Activated CD8-positive, alpha-beta T cell treated with anti-CD3 and anti-CD28 coated beads for 36 hours (primary cell): Measurements from ENCODE around the gene TAGLN2. TPM values are rescaled to one million over a fixed set of nuclear protein-coding genes. Genes with fewer than 3 reads are reported as not detected.

ENCODE experiments used
- ATAC-seq: fragments of 200-7000 bp; cut with Tn5 transposase; one replicate; pipeline ENCODE4 v1.10.0; 2021; ENCODE audit warnings: mild to moderate bottlenecking, moderate library complexity
- CTCF ChIA-PET: fragments of 350-600 bp; sonication (Branson Sonifier 250); formaldehyde crosslinking; loops from one replicate; lab custom pipeline; 2021; ENCODE audit warnings: antibody characterized with exemption; lab: Charles Lee
- POLR2A ChIA-PET: fragments of 350-600 bp; sonication (Branson Sonifier 250); formaldehyde crosslinking; loops from one replicate; lab custom pipeline; 2021; ENCODE audit warnings: antibody characterized with exemption; lab: Charles Lee
- DNase-seq: peaks from one replicate; pipeline ENCODE4 v3.0.0-alpha.2; 2020
- H3K27ac Mint-ChIP-seq: one replicate; pipeline ENCODE4 v1.8.0; 2021; ENCODE audit warnings: mild to moderate bottlenecking, mixed read lengths
- H3K27me3 Mint-ChIP-seq: one replicate; pipeline ENCODE4 v1.8.0; 2021; ENCODE audit warnings: mixed read lengths
- H3K36me3 Mint-ChIP-seq: one replicate; pipeline ENCODE4 v1.8.0; 2021; ENCODE audit warnings: low read depth, mixed read lengths
- H3K4me1 Mint-ChIP-seq: one replicate; pipeline ENCODE4 v1.8.0; 2021; ENCODE audit warnings: low read depth, mixed read lengths
- H3K4me3 Mint-ChIP-seq: one replicate; pipeline ENCODE4 v1.8.0; 2021; ENCODE audit warnings: mild to moderate bottlenecking, moderate library complexity, mixed read lengths
- H3K9me3 Mint-ChIP-seq: one replicate; pipeline ENCODE4 v1.8.0; 2021; ENCODE audit warnings: mixed read lengths
- intact Hi-C: fragments of 100-400 bp; cut with micrococcal nuclease; formaldehyde crosslinking; loops from one replicate; pipeline ENCODE4 v1.10.0; 2022
- total RNA-seq, 2 experiments: library from RNA; stranded (reverse); gene quantifications; one replicate each; pipeline ENCODE4 v1.2.3, GENCODE V29; 2021
- TF ChIP-seq, protein P1 (sequence below): fragments of 200-600 bp; IDR thresholded peaks from one replicate; pipeline ENCODE4 v1.8.0; 2022; ENCODE audit warnings: antibody characterized with exemption, mild to moderate bottlenecking

Gene TAGLN2
- total RNA-seq, 2 experiments from 2014 or later = 475 to 482 TPM

DNA sequence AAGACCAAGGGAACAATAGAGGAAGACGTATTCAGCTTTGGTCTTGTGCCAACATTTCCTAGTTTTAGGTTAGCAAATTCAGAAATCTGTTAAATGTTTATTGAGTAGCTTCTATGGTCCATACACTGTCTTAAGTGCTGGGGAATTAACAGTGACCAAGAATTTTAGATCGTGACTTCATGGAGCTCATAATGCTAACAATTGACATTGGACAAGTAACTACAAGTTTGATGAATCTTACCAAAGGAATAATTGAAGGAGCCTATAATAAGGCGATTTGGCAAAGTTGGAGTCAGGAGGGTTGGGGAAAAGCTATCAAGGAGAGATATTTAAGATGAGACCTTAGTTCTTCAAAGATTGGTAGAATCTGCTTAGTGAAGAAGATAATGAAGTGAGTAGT lies 30.1 kb upstream of the TAGLN2 start:
- CTCF ChIA-PET = interaction anchor here (0.6 to 8.4 kb wide), 5 partner anchors 9 to 130 kb away, joined by 3 to 70 read pairs (median 3); no protein-coding TSS in a partner anchor
- TF ChIP-seq, protein P1, sequence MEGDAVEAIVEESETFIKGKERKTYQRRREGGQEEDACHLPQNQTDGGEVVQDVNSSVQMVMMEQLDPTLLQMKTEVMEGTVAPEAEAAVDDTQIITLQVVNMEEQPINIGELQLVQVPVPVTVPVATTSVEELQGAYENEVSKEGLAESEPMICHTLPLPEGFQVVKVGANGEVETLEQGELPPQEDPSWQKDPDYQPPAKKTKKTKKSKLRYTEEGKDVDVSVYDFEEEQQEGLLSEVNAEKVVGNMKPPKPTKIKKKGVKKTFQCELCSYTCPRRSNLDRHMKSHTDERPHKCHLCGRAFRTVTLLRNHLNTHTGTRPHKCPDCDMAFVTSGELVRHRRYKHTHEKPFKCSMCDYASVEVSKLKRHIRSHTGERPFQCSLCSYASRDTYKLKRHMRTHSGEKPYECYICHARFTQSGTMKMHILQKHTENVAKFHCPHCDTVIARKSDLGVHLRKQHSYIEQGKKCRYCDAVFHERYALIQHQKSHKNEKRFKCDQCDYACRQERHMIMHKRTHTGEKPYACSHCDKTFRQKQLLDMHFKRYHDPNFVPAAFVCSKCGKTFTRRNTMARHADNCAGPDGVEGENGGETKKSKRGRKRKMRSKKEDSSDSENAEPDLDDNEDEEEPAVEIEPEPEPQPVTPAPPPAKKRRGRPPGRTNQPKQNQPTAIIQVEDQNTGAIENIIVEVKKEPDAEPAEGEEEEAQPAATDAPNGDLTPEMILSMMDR = no peak
- Mint-ChIP-seq H3K27me3 (peaks cover 10% of the 10 kb centered on the region), H3K36me3 (no peaks in the 10 kb centered on the region), H3K27ac (no peak overlapping the region), H3K9me3 (no peaks in the 10 kb centered on the region), H3K4me1 (peaks cover 3% of the 10 kb centered on the region), H3K4me3 (no peak overlapping the region)
- no peak for ATAC-seq
- POLR2A ChIA-PET = no interaction called here
- intact Hi-C loops = no loop called here
- no peak for DNase-seq

DNA sequence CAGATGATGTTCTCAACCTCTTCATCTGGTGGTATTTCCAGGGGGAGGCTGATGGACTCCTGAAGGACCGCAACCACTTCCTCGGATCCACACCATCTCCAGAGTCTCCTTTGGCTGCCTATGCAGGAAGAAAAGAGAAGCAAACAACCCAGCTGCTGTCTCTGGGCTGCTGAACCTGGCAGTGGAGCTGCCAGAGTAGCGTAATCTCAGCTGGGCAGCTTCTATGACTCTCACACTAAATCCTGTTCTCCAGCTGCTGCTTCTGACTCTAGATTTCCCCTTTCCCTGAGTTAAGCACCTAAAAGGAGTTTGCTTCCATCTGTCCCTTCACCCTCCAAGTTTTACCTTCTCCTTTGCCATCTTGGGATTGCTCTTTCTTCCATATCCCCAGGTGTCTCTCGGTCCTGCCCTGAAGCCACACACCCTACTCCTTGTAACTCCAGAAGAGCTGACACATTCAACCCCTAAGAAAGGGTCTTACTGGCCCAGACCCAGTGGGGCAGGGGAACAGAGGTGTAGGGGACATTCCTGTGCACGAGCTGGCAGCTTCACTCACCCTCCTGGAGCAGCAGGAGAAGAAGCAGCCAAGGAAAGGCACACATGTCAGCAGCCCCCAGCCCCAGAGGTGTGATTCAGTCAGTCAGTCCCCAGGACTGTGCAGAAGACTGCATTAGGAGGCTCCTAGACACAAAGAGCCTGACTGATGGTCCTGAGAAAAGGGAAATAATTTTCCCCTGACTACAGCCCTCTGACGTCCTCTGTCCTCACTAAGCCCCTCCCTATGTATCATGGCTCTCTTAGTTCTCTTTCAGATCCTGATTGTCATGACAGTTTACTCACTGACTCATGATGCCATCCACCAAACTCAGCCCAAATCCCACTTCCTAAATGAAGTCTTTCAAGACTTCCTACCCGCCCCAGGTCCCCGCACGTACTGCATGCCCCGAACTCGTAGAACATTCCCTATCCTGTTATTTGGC lies 28.5 kb upstream of the TAGLN2 start, which contains the start of gene SLAMF9:
Gene SLAMF9 (minus strand): TSS at position 702 of the 980 bp plus-strand sequence. CDS start 100 bp downstream, at position 602.
- DNase-seq (no peak), ATAC-seq (no peak)
- no peaks in the 10 kb centered on the region for H3K36me3 Mint-ChIP-seq
- peaks cover 2% of the 10 kb centered on the region for H3K4me1 Mint-ChIP-seq
- CTCF ChIA-PET = interaction anchor here (0.9 to 8.4 kb wide), 5 partner anchors 8 to 740 kb away, joined by 3 to 70 read pairs (median 3); no protein-coding TSS in a partner anchor
- TF ChIP-seq, protein P1 = no peak
- intact Hi-C loops = no loop called here
- POLR2A ChIA-PET = interaction anchor here (1.3 to 1.4 kb wide), 2 partner anchors 29 to 31 kb away, joined by 3 to 4 read pairs; partner anchors contain the start of gene TAGLN2
- no peak within 1 kb of the TSS for H3K27ac Mint-ChIP-seq
- H3K4me3 Mint-ChIP-seq = no peak within 1 kb of the TSS
- H3K9me3 Mint-ChIP-seq = no peaks in the 10 kb centered on the region
- peaks cover 10% of the 10 kb centered on the region for H3K27me3 Mint-ChIP-seq

DNA sequence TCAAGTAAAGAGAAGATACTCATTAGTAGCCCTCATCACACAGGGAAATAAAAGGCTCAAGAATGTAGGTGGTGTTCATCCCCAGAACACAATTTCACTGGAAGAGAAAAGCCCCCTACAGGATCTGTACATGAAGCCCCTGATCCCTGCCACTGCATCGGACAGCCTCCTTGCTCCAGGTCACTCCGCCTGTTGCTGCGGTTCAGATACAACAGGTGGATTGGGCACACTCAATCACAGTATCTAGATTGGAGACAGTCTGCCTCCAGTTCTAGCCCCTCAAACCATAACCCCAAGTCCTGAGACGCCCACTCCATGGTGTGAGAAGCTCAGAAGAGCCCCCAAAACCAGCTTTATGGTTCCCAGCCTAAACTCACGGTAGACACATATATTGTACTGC lies 27.6 kb upstream of the TAGLN2 start:
- Mint-ChIP-seq H3K27ac (no peak overlapping the region), H3K4me3 (no peak overlapping the region), H3K9me3 (no peaks in the 10 kb centered on the region), H3K4me1 (no peaks in the 10 kb centered on the region), H3K27me3 (peaks cover 10% of the 10 kb centered on the region), H3K36me3 (no peaks in the 10 kb centered on the region)
- DNase-seq (no peak), ATAC-seq (no peak)
- CTCF ChIA-PET = interaction anchor here (0.9 to 8.4 kb wide), 3 partner anchors 54 to 739 kb away, joined by 3 to 70 read pairs (median 3); no protein-coding TSS in a partner anchor
- TF ChIP-seq, protein P1 = no peak
- POLR2A ChIA-PET = interaction anchor here (1.3 to 1.4 kb wide), 2 partner anchors 28 to 30 kb away, joined by 3 to 4 read pairs; partner anchors contain the start of gene TAGLN2
- intact Hi-C loops = no loop called here

DNA sequence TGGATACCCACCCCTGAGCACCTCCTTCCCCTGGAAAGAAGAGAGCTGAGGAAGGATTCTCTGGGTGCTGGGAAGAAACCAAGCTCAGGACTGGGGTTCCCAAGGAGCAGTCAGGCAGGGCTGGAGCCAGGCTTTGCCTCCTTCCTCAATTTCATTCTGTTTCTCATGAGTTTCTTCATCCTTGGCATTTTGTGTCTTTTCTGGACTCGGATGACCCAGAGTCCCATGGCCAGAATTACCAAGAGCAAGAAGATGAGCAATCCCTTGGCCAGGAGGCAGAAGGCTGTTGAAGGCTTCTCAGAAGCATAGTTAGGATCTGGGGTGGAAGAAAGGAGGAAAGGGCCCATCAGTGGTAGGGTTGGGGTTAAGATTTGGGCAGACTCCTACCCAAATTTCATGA lies 26.2 kb upstream of the TAGLN2 start:
- Mint-ChIP-seq H3K4me1 (no peaks in the 10 kb centered on the region), H3K9me3 (no peaks in the 10 kb centered on the region), H3K4me3 (no peak overlapping the region), H3K27ac (no peak overlapping the region), H3K27me3 (peaks cover 10% of the 10 kb centered on the region), H3K36me3 (no peaks in the 10 kb centered on the region)
- ATAC-seq (no peak), DNase-seq (no peak)
- ChIA-PET POLR2A (interaction anchor here (1.2 kb wide), 1 partner anchor 127 kb away, joined by 4 read pairs; no protein-coding TSS in a partner anchor), CTCF (interaction anchor here (1.6 to 8.4 kb wide), 2 partner anchors 14 to 56 kb away, joined by 4 to 70 read pairs; no protein-coding TSS in a partner anchor)
- intact Hi-C loops = no loop called here
- TF ChIP-seq, protein P1 = no peak
